OCI-LY3 (cell line): Measurements from ENCODE around the gene CERS3.

Source experiments
- CTCF ChIP-seq: fragments of 200-600, 300-600 bp; sonication (generic); IDR thresholded peaks from 2 replicates; pipeline ENCODE4 v1.5.1; 2014; ENCODE audit warnings: antibody characterized with exemption, low read length, low read depth
- EZH2phosphoT487 ChIP-seq: fragments of 200-600 bp; shearing (Covaris generic); IDR thresholded peaks from 2 replicates; pipeline ENCODE4 v1.6.1; 2018; ENCODE audit warnings: antibody characterized with exemption, mixed run types, low read depth

- no peak for TF ChIP-seq CTCF
- no peak for TF ChIP-seq EZH2phosphoT487
These were observed 30.1 kb upstream of the CERS3 start for GRCh38 chr15:100558771-100559254.
